Muscle of leg (tissue), 11 donors: ENCODE results near the gene RBM45. TPM values are rescaled to one million over a fixed set of nuclear protein-coding genes. Genes with fewer than 3 reads are reported as not detected.

Experiments used
- DNase-seq: peaks from one replicate; pipeline ENCODE4 v3.0.0; 2013
- H3K27ac ChIP-seq: one replicate; pipeline ENCODE4 v1.5.1; 2013; ENCODE audit warnings: mild to moderate bottlenecking, low read length, control low read depth
- H3K27me3 ChIP-seq: one replicate; pipeline ENCODE4 v1.6.1; 2013; ENCODE audit warnings: low read length; ENCODE audit not compliant: control insufficient read depth, insufficient read depth
- H3K36me3 ChIP-seq: one replicate; pipeline ENCODE4 v1.6.1; 2013; ENCODE audit warnings: low read length; ENCODE audit not compliant: control insufficient read depth, insufficient read depth
- H3K4me1 ChIP-seq: one replicate; pipeline ENCODE4 v1.6.1; 2013; ENCODE audit warnings: low read length; ENCODE audit not compliant: control insufficient read depth, insufficient read depth
- H3K4me3 ChIP-seq: one replicate; pipeline ENCODE4 v1.5.1; 2013; ENCODE audit warnings: low read length, control low read depth
- H3K9me3 ChIP-seq: replicated peaks from 2 replicates; pipeline ENCODE4 v1.6.1; 2013; ENCODE audit warnings: low read depth, low read length; ENCODE audit not compliant: control insufficient read depth
- WGBS: methylation state at CpG from one replicate; pipeline ENCODE4 v1.1.5; 2013; ENCODE audit warnings: missing lambda C conversion rate; ENCODE audit not compliant: insufficient coverage; 5-methylcytosine and 5-hydroxymethylcytosine counted together
- polyA plus RNA-seq, 8 donors: library from polyadenylated mRNA; unstranded; fragments of 120-200 nt; gene quantifications; one replicate each; pipeline versions ENCODE4 v1.2.1 to v1.2.3, GENCODE V29; 2013; ENCODE audit warnings: inconsistent platforms in 1 of 8, low replicate concordance in 1 of 8; ENCODE audit not compliant: insufficient read length in 8 of 8, insufficient read depth in 1 of 8
- total RNA-seq: library from RNA; stranded (reverse); fragments of 120-200 nt; gene quantifications from one replicate; pipeline ENCODE4 v1.2.4, GENCODE V29; 2013

RBM45 gene
- total and polyA plus RNA-seq, 9 donors = 8.7 to 13.4 (median 11.1) TPM

DNA sequence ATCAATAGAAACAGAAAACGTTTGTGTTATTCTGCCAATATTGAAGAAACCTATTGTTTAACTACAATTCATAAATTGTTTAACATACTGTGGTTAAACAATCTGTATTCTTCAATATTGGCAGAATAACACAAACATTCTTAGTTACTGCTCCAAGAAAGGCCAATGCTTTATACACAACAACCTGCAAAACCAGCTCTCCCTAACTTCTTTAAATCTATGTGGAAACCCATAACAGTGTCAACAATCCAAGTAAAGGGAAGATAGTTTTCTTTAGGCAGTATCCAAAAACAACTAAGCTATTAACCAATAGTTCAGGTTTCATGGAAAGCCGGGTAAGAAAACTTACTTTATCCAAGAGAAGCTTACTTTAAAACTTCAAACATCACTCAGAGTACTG is 6.2 kb upstream of the RBM45 start:
- no peak for DNase-seq
- H3K27ac ChIP-seq = no peak overlapping the region
- no peaks in the 10 kb centered on the region for H3K36me3 ChIP-seq
- no peaks in the 10 kb centered on the region for H3K4me1 ChIP-seq
- no peaks in the 10 kb centered on the region for H3K9me3 ChIP-seq
- peaks cover 2% of the 10 kb centered on the region for H3K27me3 ChIP-seq
- no CpG with 5 or more reads among the region's 2 CpGs for WGBS
- no peak overlapping the region for H3K4me3 ChIP-seq

DNA sequence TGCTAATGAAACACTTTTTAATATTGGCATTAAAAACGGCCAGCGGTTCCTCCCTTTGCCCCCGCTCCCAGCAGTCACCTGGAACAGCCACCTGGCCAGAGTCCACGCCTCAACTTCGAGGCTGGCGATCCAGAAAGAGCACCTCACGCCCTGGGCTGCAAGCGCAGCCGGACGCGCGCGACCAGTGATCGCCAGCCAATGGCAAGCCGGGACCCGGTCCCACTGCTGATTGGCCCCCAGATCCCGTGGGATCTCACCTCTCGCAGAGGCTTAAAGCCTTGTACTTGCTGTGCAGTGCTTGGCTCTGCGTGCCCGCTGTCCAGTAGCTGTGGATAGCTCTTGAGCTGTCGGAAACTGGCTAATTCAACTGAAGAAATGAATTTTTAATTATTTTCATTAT is 4.1 kb upstream of the RBM45 start:
- Histone ChIP-seq H3K36me3 (no peaks in the 10 kb centered on the region), H3K27ac (no peak overlapping the region), H3K27me3 (peaks cover 2% of the 10 kb centered on the region), H3K9me3 (no peaks in the 10 kb centered on the region), H3K4me1 (peaks cover 7% of the 10 kb centered on the region), H3K4me3 (no peak overlapping the region)
- no peak for DNase-seq
- WGBS = 84% methylated on average over 18 of the region's 21 CpGs

DNA sequence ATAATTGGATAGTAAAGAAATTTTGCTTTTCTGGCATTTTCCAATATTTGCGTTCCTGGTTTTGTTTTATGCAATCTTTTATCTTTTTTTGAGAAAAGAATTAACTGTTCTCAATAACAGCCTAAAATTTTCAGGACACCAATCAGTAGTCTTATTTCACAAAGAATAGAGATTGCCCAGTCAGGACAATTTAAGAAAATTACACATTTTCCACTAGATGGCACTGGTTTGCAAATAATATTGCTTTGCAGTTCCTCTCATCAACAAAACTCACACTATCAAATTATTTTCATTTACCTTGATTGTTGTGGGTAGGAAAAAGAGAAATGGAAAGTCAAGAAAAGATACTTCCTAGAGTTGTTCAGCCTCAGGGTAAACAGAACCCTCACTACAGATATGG is 2.4 kb upstream of the RBM45 start:
- Histone ChIP-seq H3K27ac (no peak overlapping the region), H3K36me3 (no peaks in the 10 kb centered on the region), H3K4me3 (no peak overlapping the region), H3K27me3 (peaks cover 2% of the 10 kb centered on the region), H3K9me3 (no peaks in the 10 kb centered on the region), H3K4me1 (peaks cover 7% of the 10 kb centered on the region)
- no CpG with 5 or more reads among the region's 1 CpG for WGBS
- peak; percentile 55 for DNase-seq

DNA sequence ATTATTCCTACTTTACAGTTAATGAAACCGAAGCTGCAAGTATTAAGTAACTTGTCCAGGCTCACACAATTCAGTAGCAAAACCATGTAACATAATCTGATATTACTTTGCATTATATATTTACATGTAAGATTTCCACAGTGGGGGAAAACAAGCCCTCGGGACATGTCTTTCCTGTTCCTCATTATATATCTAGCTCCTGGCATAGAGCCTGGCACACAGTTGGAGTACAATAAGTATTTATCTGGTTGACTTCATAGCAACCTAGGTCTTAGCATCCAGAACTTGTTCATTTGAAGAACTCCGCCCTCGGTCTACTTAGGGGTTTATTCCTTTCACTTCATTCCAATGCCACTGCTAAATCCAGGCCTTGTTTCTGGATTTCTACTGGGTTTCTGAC is 1.6 kb upstream of the RBM45 start:
- Histone ChIP-seq H3K27ac (no peak overlapping the region), H3K36me3 (no peaks in the 10 kb centered on the region), H3K27me3 (peaks cover 2% of the 10 kb centered on the region), H3K4me1 (peaks cover 7% of the 10 kb centered on the region), H3K9me3 (no peaks in the 10 kb centered on the region), H3K4me3 (no peak overlapping the region)
- no peak for DNase-seq
- 91% methylated on average over 2 of the region's 4 CpGs for WGBS

DNA sequence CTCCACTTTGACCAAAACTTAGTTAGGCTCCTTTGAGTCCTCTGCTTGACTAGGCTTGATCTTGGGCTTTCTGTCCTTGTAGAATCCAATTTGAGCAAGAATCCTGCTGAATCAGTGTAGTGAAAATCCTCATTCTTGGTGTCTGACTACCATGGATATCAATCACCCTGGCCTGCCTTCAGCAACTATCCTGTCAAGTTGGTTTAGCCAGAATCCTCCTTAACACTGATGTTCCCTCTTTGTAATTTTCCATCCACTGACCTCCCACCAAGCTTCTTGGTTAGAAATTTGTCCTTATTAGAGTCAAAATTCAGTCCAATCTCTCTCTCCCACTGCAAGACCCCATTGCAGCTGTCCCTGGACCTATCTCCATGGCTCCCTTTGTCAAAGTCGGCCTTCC is 494 bp upstream of the RBM45 start:
- Histone ChIP-seq H3K9me3 (no peaks in the 10 kb centered on the region), H3K27me3 (peaks cover 2% of the 10 kb centered on the region), H3K4me3 (no peak overlapping the region), H3K4me1 (peaks cover 7% of the 10 kb centered on the region), H3K36me3 (no peaks in the 10 kb centered on the region), H3K27ac (no peak overlapping the region)
- WGBS = no CpG with 5 or more reads among the region's 1 CpG
- DNase-seq = no peak

DNA sequence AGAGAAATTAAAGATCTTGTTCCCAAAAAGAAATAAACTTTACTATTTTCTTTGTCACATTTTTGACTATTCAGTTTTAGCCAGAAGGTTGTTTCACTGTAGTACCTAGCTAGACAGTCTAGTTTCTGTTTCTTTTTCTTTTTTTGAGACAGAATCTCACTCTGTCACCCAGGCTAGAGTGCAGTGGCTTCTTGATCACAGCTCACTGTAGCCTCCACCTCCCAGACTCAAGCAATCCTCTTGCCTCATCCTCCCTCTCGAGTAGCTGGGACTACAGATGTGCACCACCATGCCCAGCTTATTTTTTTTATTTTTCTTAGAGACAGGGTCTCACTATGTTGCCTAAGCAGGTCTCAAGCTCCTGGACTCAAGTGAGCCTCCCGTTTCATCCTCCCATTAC is 2.2 kb downstream of the RBM45 start:
- Histone ChIP-seq H3K9me3 (no peaks in the 10 kb centered on the region), H3K27me3 (no peaks in the 10 kb centered on the region), H3K4me1 (peaks cover 7% of the 10 kb centered on the region), H3K4me3 (no peak overlapping the region), H3K36me3 (no peaks in the 10 kb centered on the region), H3K27ac (no peak overlapping the region)
- no peak for DNase-seq
- WGBS = 88% methylated on average over 2 of the region's 2 CpGs

DNA sequence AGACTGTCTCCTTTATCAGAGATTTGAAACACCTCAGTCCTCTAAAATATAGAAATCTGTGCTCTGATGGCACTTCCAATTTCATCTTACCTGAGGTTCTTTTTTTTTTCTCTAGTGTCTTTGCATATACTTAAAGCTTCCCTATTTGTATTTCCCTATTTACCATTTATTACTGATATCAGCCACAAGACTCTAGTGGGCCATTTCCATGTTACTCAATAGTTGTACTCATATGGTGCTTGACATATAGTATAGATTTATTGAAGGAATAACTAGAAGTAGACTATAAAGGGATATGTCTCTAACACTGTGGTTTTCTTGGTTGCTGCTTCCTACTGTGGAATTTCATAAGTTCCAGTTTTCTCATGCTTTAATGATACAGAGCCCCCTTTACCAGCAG is 3.0 kb downstream of the RBM45 start:
- no peaks in the 10 kb centered on the region for H3K27me3 ChIP-seq
- H3K9me3 ChIP-seq = no peaks in the 10 kb centered on the region

DNA sequence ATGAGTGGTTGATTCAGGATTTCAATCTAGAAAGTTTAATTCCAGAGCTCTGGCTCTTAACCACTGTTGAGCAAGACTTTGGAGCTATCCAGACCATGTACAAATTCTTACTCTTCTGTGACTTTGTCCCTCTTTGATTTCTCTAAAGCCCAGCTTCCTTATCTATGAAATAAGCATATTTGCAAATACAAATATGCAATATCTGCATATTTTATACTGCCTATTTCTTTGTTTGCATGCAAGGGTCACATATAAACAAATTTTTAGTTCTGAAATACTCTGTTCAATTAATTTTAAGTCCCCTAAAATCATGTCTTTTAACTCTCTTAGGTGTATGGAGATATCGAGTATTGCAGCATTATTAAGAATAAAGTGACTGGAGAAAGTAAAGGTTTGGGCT is 5.5 kb downstream of the RBM45 start:
- no peak overlapping the region for H3K27ac ChIP-seq
- WGBS = no CpG with 5 or more reads among the region's 1 CpG
- H3K36me3 ChIP-seq = peaks cover 9% of the 10 kb centered on the region
- H3K4me3 ChIP-seq = no peak overlapping the region
- no peaks in the 10 kb centered on the region for H3K9me3 ChIP-seq
- H3K4me1 ChIP-seq = peaks cover 5% of the 10 kb centered on the region
- no peak for DNase-seq
- no peaks in the 10 kb centered on the region for H3K27me3 ChIP-seq

More for the DNA sequence above, 3.0 kb downstream of the RBM45 start:
- Histone ChIP-seq H3K36me3 (no peaks in the 10 kb centered on the region), H3K27ac (no peak overlapping the region), H3K4me3 (no peak overlapping the region), H3K4me1 (peaks cover 7% of the 10 kb centered on the region)
- DNase-seq = no peak

DNA sequence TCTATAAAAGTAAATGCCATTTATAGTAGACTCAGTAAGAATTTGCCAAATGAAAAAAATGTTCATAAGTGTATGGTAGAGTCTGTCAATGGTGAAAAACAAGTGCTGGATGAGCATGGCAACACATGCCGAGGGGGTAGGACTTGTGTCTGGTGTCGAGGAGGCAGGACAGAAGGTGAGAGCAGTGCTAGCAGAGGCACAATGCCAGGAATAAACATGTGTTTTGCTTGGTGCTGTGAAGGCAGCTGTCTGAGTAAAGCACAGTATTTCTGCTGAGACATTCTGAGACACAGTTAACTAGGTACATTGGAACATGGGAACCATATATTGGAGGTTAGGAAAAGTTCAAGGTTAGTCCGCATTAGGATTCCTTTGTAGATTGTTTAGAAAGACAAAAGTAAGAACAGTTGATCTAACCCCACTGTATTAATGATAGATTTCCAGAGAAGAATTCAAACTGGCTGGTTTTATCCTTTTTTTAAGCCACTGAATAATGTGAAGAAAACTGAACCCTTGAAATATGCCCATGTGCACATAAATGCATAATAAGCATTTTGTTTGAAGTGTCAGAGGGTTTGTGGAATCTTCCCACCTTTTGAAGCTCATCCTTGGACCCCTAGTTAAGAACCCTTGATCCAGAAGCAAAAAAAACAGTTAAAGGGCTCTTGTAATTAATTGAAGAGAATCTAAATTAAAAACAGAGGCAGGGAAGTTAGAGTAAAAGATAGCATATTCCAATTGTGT is 7.1 kb downstream of the RBM45 start:
- no peaks in the 10 kb centered on the region for H3K9me3 ChIP-seq
- H3K4me1 ChIP-seq = no peaks in the 10 kb centered on the region
- 92% methylated on average over 2 of the region's 3 CpGs for WGBS
- H3K27me3 ChIP-seq = no peaks in the 10 kb centered on the region
- peaks cover 14% of the 10 kb centered on the region for H3K36me3 ChIP-seq
- H3K4me3 ChIP-seq = no peak overlapping the region
- DNase-seq = peak; percentile 45
- no peak overlapping the region for H3K27ac ChIP-seq

DNA sequence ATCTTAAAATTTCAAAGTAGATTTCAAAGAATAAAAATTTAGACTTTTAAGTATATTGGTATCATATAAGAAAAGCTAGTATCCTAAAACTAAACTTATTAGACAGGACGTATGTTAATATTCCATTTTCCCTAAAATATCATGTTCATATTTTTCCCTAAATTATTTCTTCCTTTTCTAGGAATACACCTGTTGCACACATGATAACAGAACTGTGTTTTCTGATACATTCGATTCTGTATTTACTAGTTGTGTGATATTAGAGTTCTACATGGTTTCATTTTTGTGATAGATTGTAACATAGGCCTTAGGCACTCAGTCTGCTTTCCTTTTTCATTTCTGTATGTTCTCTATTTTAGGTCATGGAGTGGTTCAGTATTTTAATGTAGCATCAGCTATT is 10.9 kb downstream of the RBM45 start:
- Histone ChIP-seq H3K9me3 (no peaks in the 10 kb centered on the region), H3K27me3 (no peaks in the 10 kb centered on the region), H3K4me1 (no peaks in the 10 kb centered on the region), H3K27ac (no peak overlapping the region), H3K4me3 (no peak overlapping the region), H3K36me3 (peaks cover 19% of the 10 kb centered on the region)
- no CpG with 5 or more reads among the region's 2 CpGs for WGBS
- no peak for DNase-seq

DNA sequence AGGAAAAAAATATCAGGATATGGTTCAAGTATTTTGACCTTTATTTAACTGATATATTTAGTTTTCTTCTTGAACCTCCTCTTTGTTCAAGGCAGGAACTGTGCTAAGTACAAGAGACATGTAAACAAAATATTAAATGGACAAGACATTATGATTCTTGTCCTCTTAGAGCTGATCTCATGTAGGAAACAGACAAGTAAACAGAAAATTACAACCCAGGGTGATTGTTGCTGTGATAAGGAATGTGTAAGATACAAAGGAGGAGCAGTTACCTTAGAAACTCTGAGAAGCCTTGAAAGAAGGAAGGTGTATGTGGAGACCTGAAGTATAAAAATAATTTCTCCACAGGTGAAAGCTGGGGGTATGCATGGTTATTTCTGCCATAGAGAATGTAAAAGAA is 12.9 kb downstream of the RBM45 start:
- no peak for DNase-seq
- Histone ChIP-seq H3K27me3 (no peaks in the 10 kb centered on the region), H3K27ac (no peak overlapping the region), H3K9me3 (no peaks in the 10 kb centered on the region), H3K4me1 (no peaks in the 10 kb centered on the region), H3K36me3 (peaks cover 21% of the 10 kb centered on the region), H3K4me3 (no peak overlapping the region)
